ENCODE results near the gene HABP2.

GRCh38 chr10:113532724-113533123, 20.1 kb upstream of the HABP2 start:
- TF ChIP-seq, protein P1, sequence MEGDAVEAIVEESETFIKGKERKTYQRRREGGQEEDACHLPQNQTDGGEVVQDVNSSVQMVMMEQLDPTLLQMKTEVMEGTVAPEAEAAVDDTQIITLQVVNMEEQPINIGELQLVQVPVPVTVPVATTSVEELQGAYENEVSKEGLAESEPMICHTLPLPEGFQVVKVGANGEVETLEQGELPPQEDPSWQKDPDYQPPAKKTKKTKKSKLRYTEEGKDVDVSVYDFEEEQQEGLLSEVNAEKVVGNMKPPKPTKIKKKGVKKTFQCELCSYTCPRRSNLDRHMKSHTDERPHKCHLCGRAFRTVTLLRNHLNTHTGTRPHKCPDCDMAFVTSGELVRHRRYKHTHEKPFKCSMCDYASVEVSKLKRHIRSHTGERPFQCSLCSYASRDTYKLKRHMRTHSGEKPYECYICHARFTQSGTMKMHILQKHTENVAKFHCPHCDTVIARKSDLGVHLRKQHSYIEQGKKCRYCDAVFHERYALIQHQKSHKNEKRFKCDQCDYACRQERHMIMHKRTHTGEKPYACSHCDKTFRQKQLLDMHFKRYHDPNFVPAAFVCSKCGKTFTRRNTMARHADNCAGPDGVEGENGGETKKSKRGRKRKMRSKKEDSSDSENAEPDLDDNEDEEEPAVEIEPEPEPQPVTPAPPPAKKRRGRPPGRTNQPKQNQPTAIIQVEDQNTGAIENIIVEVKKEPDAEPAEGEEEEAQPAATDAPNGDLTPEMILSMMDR (conservative IDR thresholded peaks at IDR 0.05 in 1 of 2, IDR thresholded peaks at IDR 0.05 in 1 of 2; ENCODE audit: extremely low read depth in 1 of 2, insufficient read depth in 1 of 2, low read depth in 1 of 2, low read length in 2 of 2): no peak
- TF ChIP-seq EZH2 (IDR thresholded peaks at IDR 0.05; ENCODE audit: borderline replicate concordance, low read length): no peak
